ENCODE data around the gene RSU1.

DNA sequence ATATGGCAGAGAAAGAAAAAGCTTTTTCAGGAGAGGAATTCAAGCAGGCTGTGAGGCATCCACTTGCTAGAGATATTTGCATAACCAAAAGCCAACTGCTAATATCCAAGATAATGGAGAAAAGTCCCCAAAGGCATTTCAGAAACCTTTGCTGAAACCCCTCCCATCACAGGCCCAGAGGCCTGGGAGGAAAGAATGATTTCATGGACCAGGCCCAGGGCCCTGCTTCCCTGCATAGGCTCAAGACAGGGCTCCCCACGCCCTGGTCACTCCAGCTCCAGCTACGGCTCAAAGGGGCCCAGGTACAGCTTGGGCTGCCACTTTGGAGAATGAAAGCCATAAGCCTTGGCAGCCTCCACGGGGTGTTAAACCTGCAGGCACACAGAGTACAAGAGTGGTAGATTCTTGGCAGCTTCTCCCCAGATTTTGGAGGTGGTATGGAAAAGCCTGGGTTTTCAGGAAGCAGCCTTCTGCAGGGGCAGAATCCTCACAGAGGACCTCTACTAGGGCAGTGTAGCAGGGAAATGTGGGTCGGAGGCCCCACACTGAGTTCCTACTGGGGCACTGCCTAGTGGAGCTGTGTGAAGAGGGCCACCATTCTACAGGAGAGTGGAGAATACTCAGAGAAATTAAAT is 5.6 kb upstream of the RSU1 start:
- TF ChIP-seq, protein P1, sequence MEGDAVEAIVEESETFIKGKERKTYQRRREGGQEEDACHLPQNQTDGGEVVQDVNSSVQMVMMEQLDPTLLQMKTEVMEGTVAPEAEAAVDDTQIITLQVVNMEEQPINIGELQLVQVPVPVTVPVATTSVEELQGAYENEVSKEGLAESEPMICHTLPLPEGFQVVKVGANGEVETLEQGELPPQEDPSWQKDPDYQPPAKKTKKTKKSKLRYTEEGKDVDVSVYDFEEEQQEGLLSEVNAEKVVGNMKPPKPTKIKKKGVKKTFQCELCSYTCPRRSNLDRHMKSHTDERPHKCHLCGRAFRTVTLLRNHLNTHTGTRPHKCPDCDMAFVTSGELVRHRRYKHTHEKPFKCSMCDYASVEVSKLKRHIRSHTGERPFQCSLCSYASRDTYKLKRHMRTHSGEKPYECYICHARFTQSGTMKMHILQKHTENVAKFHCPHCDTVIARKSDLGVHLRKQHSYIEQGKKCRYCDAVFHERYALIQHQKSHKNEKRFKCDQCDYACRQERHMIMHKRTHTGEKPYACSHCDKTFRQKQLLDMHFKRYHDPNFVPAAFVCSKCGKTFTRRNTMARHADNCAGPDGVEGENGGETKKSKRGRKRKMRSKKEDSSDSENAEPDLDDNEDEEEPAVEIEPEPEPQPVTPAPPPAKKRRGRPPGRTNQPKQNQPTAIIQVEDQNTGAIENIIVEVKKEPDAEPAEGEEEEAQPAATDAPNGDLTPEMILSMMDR (optimal IDR thresholded peaks at IDR 0.05 in 1 of 3, IDR thresholded peaks at IDR 0.05 in 1 of 3, conservative IDR thresholded peaks at IDR 0.05 in 1 of 3; ENCODE audit: extremely low read depth in 1 of 3, insufficient read depth in 2 of 3, low read length in 3 of 3): no peak
- TF ChIP-seq EZH2 (IDR thresholded peaks at IDR 0.05; ENCODE audit: low read length): no peak
